B cell (primary cell): ENCODE data around the gene ZBTB21. TPM values are rescaled to one million over a fixed set of nuclear protein-coding genes. Genes with fewer than 3 reads are reported as not detected.

ENCODE experiments used
- ATAC-seq: fragments of 200-7000 bp; cut with Tn5 transposase; one replicate; pipeline ENCODE4 v1.10.0; 2021; ENCODE audit warnings: low read depth, mild to moderate bottlenecking, moderate number of reproducible peaks, moderate library complexity
- CTCF ChIA-PET: fragments of 350-600 bp; sonication (Branson Sonifier 250); formaldehyde crosslinking; loops from one replicate; lab custom pipeline; 2021; ENCODE audit warnings: antibody characterized with exemption, inconsistent platforms; lab: Charles Lee
- POLR2A ChIA-PET: fragments of 350-600 bp; sonication (Branson Sonifier 250); formaldehyde crosslinking; loops from one replicate; lab custom pipeline; 2021; ENCODE audit warnings: antibody characterized with exemption; lab: Charles Lee
- DNase-seq: peaks from one replicate; pipeline ENCODE4 v3.0.0; 2013
- H2AFZ ChIP-seq: 2 replicates; pipeline ENCODE4 v1.6.1; 2012; ENCODE audit warnings: mild to moderate bottlenecking, low read depth, low read length; ENCODE audit not compliant: insufficient read depth, poor library complexity, severe bottlenecking
- H3K27ac ChIP-seq, 2 donors: 1 replicate in 1 of 2; 2 replicates in 1 of 2; pipeline ENCODE4 v1.5.1; 2012 to 2013; ENCODE audit warnings: low read length in 2 of 2, mild to moderate bottlenecking in 2 of 2, moderate library complexity in 1 of 2
- H3K27me3 ChIP-seq, 4 experiments: fragments of 200-600 bp in 1 of 4; sonication (generic) in 1 of 4; replicated peaks in 1 of 4; 1 replicate in 2 of 4; 2 replicates in 2 of 4; pipeline versions ENCODE4 v1.6.1 to v1.7.0; 2013 to 2016; ENCODE audit warnings: low read length in 3 of 4, mild to moderate bottlenecking in 2 of 4, mixed read lengths in 1 of 4, moderate library complexity in 1 of 4; ENCODE audit not compliant: insufficient read depth in 4 of 4, control insufficient read depth in 3 of 4; ENCODE audit errors: control extremely low read depth in 1 of 4
- H3K36me3 ChIP-seq, 2 experiments: replicated peaks in 1 of 2; 1 replicate in 1 of 2; 2 replicates in 1 of 2; pipeline versions ENCODE4 v1.6.1 to v1.7.1; 2013; ENCODE audit warnings: low read length in 1 of 2; ENCODE audit not compliant: insufficient read depth in 2 of 2, control insufficient read depth in 1 of 2; ENCODE audit errors: control extremely low read depth in 1 of 2, extremely low read depth in 1 of 2
- H3K4me1 ChIP-seq, 2 donors: fragments of 200-600 bp in 1 of 2; sonication (generic) in 1 of 2; 1 replicate in 1 of 2; 2 replicates in 1 of 2; pipeline versions ENCODE4 v1.5.1 to v1.6.1; 2013 to 2017; ENCODE audit warnings: low read length in 2 of 2; ENCODE audit not compliant: control insufficient read depth in 2 of 2, insufficient read depth in 2 of 2
- H3K4me2 ChIP-seq: replicated peaks from 2 replicates; pipeline ENCODE3; 2012; ENCODE audit warnings: mild to moderate bottlenecking, low read depth, low read length; ENCODE audit not compliant: poor library complexity, severe bottlenecking
- H3K4me3 ChIP-seq, 5 experiments: fragments of 200-600 bp in 1 of 5; sonication (generic) in 1 of 5; 1 replicate in 3 of 5; 2 replicates in 2 of 5; pipeline versions ENCODE4 v1.5.1 to v1.7.0; 2011 to 2016; ENCODE audit warnings: low read length in 4 of 5, mild to moderate bottlenecking in 4 of 5, low read depth in 2 of 5, control low read depth in 1 of 5, moderate library complexity in 1 of 5; ENCODE audit not compliant: insufficient read depth in 1 of 5; ENCODE audit errors: control extremely low read depth in 1 of 5, extremely low read depth in 1 of 5
- H3K79me2 ChIP-seq: fragments of 200-600 bp; sonication (generic); one replicate; pipeline ENCODE4 v1.6.0; 2016; ENCODE audit warnings: low read length; ENCODE audit not compliant: control insufficient read depth, insufficient read depth
- H3K9ac ChIP-seq: fragments of 200-600 bp; sonication (generic); 2 replicates; pipeline ENCODE4 v1.6.1; 2017; ENCODE audit warnings: mild to moderate bottlenecking, low read length, moderate library complexity
- H3K9me3 ChIP-seq, 3 donors: one replicate each; pipeline versions ENCODE4 v1.6.1 to v1.7.1; 2013; ENCODE audit warnings: low read length in 2 of 3; ENCODE audit not compliant: control insufficient read depth in 2 of 3, insufficient read depth in 1 of 3; ENCODE audit errors: control extremely low read depth in 1 of 3
- H4K20me1 ChIP-seq: 2 replicates; pipeline ENCODE4 v1.6.0; 2012; ENCODE audit warnings: mild to moderate bottlenecking, low read length; ENCODE audit not compliant: insufficient read depth, control insufficient read depth, poor library complexity, severe bottlenecking
- H3K27ac Mint-ChIP-seq: one replicate; pipeline ENCODE4 v1.8.0; 2021; ENCODE audit warnings: mixed read lengths
- H3K27me3 Mint-ChIP-seq: one replicate; pipeline ENCODE4 v1.8.0; 2021; ENCODE audit warnings: mixed read lengths
- H3K4me1 Mint-ChIP-seq: one replicate; pipeline ENCODE4 v1.8.0; 2021; ENCODE audit warnings: mixed read lengths
- H3K4me3 Mint-ChIP-seq: one replicate; pipeline ENCODE4 v1.8.0; 2021; ENCODE audit warnings: mixed read lengths
- H3K9me3 Mint-ChIP-seq: one replicate; pipeline ENCODE4 v1.8.0; 2022; ENCODE audit warnings: mixed read lengths; ENCODE audit not compliant: insufficient read depth
- EZH2 ChIP-seq: IDR thresholded peaks from 2 replicates; pipeline ENCODE4 v1.6.1; 2012; ENCODE audit warnings: borderline replicate concordance, low read depth, mild to moderate bottlenecking, moderate library complexity, low read length; ENCODE audit not compliant: insufficient read depth, poor library complexity, severe bottlenecking
- WGBS: methylation state at CpG from one replicate; pipeline ENCODE4 v1.1.5; 2013; ENCODE audit warnings: missing lambda C conversion rate; ENCODE audit not compliant: insufficient coverage; 5-methylcytosine and 5-hydroxymethylcytosine counted together
- intact Hi-C: fragments of 100-400 bp; cut with micrococcal nuclease; formaldehyde crosslinking; loops from one replicate; pipeline ENCODE4 v1.10.0; 2022
- polyA plus RNA-seq: library from polyadenylated mRNA; depleted of rRNA; stranded (reverse); fragments of >200 nt; gene quantifications from 2 replicates; pipeline ENCODE4 v1.2.3, GENCODE V29; 2012
- total RNA-seq, 2 donors: library from RNA; stranded (reverse); fragments of 120-200 nt in 1 of 2; gene quantifications; 1 replicate in 1 of 2; 2 replicates in 1 of 2; pipeline versions ENCODE4 v1.2.3 to v1.2.4, GENCODE V29; 2013 to 2022
- TF ChIP-seq, protein P1 (sequence below): fragments of 200-600 bp; IDR thresholded peaks from one replicate; pipeline ENCODE4 v1.8.0; 2022; ENCODE audit warnings: antibody characterized with exemption, mild to moderate bottlenecking

The ZBTB21 gene
- total and polyA plus RNA-seq, 2 donors (not counting 1 experiment from before 2014, with no cell fraction given), result 12.4 to 40.1 TPM

- Histone ChIP-seq H3K27ac (no peak overlapping the region), H3K4me3 (no peak overlapping the region), H3K4me2 (no peak overlapping the region), H3K36me3 (no peaks in the 10 kb centered on the region), H3K27me3 (no peaks in the 10 kb centered on the region), H3K79me2 (peaks cover 15% of the 10 kb centered on the region), H4K20me1 (peaks cover 9% of the 10 kb centered on the region), H2AFZ (no peak overlapping the region), H3K4me1 (peaks cover 3 to 6% of the 10 kb centered on the region in 2 donors), H3K9me3 (peaks cover 0 to 5% (median 0%) of the 10 kb centered on the region in 3 donors), H3K9ac (no peak overlapping the region)
- no peaks in the 10 kb centered on the region for H3K27me3 Mint-ChIP-seq
- CTCF ChIA-PET, result interaction anchor here (2.2 kb wide), 1 partner anchor 95 kb away, joined by 9 read pairs; no protein-coding TSS in a partner anchor
- WGBS, result 100% methylated on average over 3 of the region's 3 CpGs
- no peak for ATAC-seq
- DNase-seq, result no peak
- no peak for TF ChIP-seq EZH2
- TF ChIP-seq, protein P1, sequence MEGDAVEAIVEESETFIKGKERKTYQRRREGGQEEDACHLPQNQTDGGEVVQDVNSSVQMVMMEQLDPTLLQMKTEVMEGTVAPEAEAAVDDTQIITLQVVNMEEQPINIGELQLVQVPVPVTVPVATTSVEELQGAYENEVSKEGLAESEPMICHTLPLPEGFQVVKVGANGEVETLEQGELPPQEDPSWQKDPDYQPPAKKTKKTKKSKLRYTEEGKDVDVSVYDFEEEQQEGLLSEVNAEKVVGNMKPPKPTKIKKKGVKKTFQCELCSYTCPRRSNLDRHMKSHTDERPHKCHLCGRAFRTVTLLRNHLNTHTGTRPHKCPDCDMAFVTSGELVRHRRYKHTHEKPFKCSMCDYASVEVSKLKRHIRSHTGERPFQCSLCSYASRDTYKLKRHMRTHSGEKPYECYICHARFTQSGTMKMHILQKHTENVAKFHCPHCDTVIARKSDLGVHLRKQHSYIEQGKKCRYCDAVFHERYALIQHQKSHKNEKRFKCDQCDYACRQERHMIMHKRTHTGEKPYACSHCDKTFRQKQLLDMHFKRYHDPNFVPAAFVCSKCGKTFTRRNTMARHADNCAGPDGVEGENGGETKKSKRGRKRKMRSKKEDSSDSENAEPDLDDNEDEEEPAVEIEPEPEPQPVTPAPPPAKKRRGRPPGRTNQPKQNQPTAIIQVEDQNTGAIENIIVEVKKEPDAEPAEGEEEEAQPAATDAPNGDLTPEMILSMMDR, result no peak
- peak overlapping the region; percentile 63 for H3K4me3 Mint-ChIP-seq
- H3K27ac Mint-ChIP-seq, result no peak overlapping the region
- peaks cover 19% of the 10 kb centered on the region for H3K4me1 Mint-ChIP-seq
- POLR2A ChIA-PET, result no interaction called here
- H3K9me3 Mint-ChIP-seq, result no peaks in the 10 kb centered on the region
- intact Hi-C loops, result loop anchor here (5.0 kb wide), 2 partner anchors 219 to 509 kb away; no protein-coding TSS in a partner anchor
Observed at GRCh38 chr21:42012763-42013329, 2.7 kb upstream of the ZBTB21 start.

DNA sequence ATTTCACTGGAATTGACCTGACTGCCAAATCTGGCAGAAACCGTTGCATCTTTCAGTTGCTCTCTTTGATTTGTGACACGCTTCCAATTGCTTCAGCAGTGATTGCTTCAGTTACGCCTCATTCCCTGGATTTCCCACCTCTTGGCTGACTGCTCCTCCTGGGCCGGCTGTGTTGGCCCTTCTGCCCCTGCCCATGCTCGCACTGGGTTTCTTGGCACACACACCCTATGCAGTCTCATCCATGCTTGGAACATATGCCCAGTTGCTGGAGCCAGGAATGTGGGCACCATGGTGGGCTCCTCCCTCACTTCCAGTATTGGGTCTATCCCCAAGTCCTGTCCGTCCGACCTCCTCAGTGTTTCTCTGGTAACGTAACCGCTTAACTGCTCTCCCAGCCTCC lies 2.2 kb upstream of the ZBTB21 start:
- Histone ChIP-seq H2AFZ (no peak overlapping the region), H3K9me3 (peaks cover 0 to 5% (median 0%) of the 10 kb centered on the region in 3 donors), H3K9ac (no peak overlapping the region), H3K27me3 (no peaks in the 10 kb centered on the region), H3K4me1 (peaks cover 3 to 6% of the 10 kb centered on the region in 2 donors), H3K27ac (no peak overlapping the region), H4K20me1 (peaks cover 14% of the 10 kb centered on the region), H3K36me3 (no peaks in the 10 kb centered on the region), H3K4me3 (no peak overlapping the region), H3K79me2 (peaks cover 20% of the 10 kb centered on the region), H3K4me2 (no peak overlapping the region)
- H3K4me3 Mint-ChIP-seq, result peak overlapping the region; percentile 63
- intact Hi-C loops, result loop anchor here (5.0 kb wide), 2 partner anchors 220 to 510 kb away; no protein-coding TSS in a partner anchor
- H3K27ac Mint-ChIP-seq, result peak overlapping the region; percentile 33
- no peak for TF ChIP-seq EZH2
- TF ChIP-seq, protein P1, result no peak
- no peaks in the 10 kb centered on the region for H3K27me3 Mint-ChIP-seq
- H3K4me1 Mint-ChIP-seq, result peaks cover 24% of the 10 kb centered on the region
- H3K9me3 Mint-ChIP-seq, result no peaks in the 10 kb centered on the region
- DNase-seq (no peak), ATAC-seq (no peak)
- 97% methylated on average over 9 of the region's 9 CpGs for WGBS
- CTCF ChIA-PET, result interaction anchor here (0.5 to 2.2 kb wide), 3 partner anchors 31 to 105 kb away, joined by 4 to 9 read pairs (median 4); no protein-coding TSS in a partner anchor
- POLR2A ChIA-PET, result no interaction called here
